ENCODE measurements around the gene EDEM1.
A peak's percentile ranks its signal among the peaks of the same experiment; 100 is the strongest.
"Not testable (repeated sequence)": the region's sequence is repeated elsewhere in the genome, so short reads cannot be mapped to it uniquely, and the experiment has no call there.

EDEM1 gene

GRCh38 chr3:5181469-5182141 lies 5.9 kb upstream of the EDEM1 start:
- Histone ChIP-seq H3K4me1 (ENCODE audit: insufficient read depth, low read length) (no peaks in the 10 kb centered on the region), H3K27me3 (ENCODE audit: control insufficient read depth in 1 of 2, insufficient read depth in 2 of 2, low read length in 2 of 2) (no peaks in the 10 kb centered on the region), H3K9me3 (ENCODE audit: low read length) (no peaks in the 10 kb centered on the region), H3K36me3 (ENCODE audit: insufficient read depth, low read length) (peaks cover 44% of the 10 kb centered on the region), H3K4me3 (ENCODE audit: low read depth in 1 of 2, low read length in 2 of 2) (no peak overlapping the region), H3K9ac (ENCODE audit: low read length) (no peak overlapping the region), H3K27ac (ENCODE audit: low read depth, low read length) (no peak overlapping the region)

- H3K36me3 ChIP-seq (ENCODE audit: insufficient read depth, low read length), result peaks cover 29% of the 10 kb centered on the region
- H3K27ac ChIP-seq (ENCODE audit: low read depth, low read length); H3K27me3 ChIP-seq (ENCODE audit: control insufficient read depth in 1 of 2, insufficient read depth in 2 of 2, low read length in 2 of 2); H3K9ac ChIP-seq (ENCODE audit: low read length); H3K4me3 ChIP-seq (ENCODE audit: low read depth in 1 of 2, low read length in 2 of 2); H3K4me1 ChIP-seq (ENCODE audit: insufficient read depth, low read length); H3K9me3 ChIP-seq (ENCODE audit: low read length): not testable (repeated sequence)
Observed at GRCh38 chr3:5183714-5184113, 3.8 kb upstream of the EDEM1 start.

GRCh38 chr3:5184499-5184898 lies 3.0 kb upstream of the EDEM1 start:
- Histone ChIP-seq H3K9ac (ENCODE audit: low read length) (no peak overlapping the region), H3K4me3 (ENCODE audit: low read depth in 1 of 2, low read length in 2 of 2) (no peak overlapping the region), H3K27me3 (ENCODE audit: control insufficient read depth in 1 of 2, insufficient read depth in 2 of 2, low read length in 2 of 2) (no peaks in the 10 kb centered on the region), H3K36me3 (ENCODE audit: insufficient read depth, low read length) (peaks cover 22% of the 10 kb centered on the region), H3K4me1 (ENCODE audit: insufficient read depth, low read length) (peaks cover 7% of the 10 kb centered on the region), H3K27ac (ENCODE audit: low read depth, low read length) (no peak overlapping the region), H3K9me3 (ENCODE audit: low read length) (no peaks in the 10 kb centered on the region)

GRCh38 chr3:5185093-5185673 lies 2.3 kb upstream of the EDEM1 start:
- Histone ChIP-seq H3K27me3 (ENCODE audit: control insufficient read depth in 1 of 2, insufficient read depth in 2 of 2, low read length in 2 of 2) (no peaks in the 10 kb centered on the region), H3K4me3 (ENCODE audit: low read depth in 1 of 2, low read length in 2 of 2) (no peak overlapping the region), H3K9ac (ENCODE audit: low read length) (no peak overlapping the region), H3K27ac (ENCODE audit: low read depth, low read length) (no peak overlapping the region), H3K4me1 (ENCODE audit: insufficient read depth, low read length) (peaks cover 10% of the 10 kb centered on the region), H3K9me3 (ENCODE audit: low read length) (no peaks in the 10 kb centered on the region), H3K36me3 (ENCODE audit: insufficient read depth, low read length) (peaks cover 17% of the 10 kb centered on the region)

GRCh38 chr3:5186089-5186857 lies 1.2 kb upstream of the EDEM1 start:
- H3K27ac ChIP-seq (ENCODE audit: low read depth, low read length), result no peak overlapping the region
- H3K27me3 ChIP-seq (ENCODE audit: control insufficient read depth in 1 of 2, insufficient read depth in 2 of 2, low read length in 2 of 2), result no peaks in the 10 kb centered on the region
- peaks cover 14% of the 10 kb centered on the region for H3K4me1 ChIP-seq (ENCODE audit: insufficient read depth, low read length)
- H3K9ac ChIP-seq (ENCODE audit: low read length), result no peak overlapping the region
- H3K4me3 ChIP-seq (ENCODE audit: low read depth in 1 of 2, low read length in 2 of 2), result peak overlapping the region in 1 of 2 donors; percentile 78
- H3K36me3 ChIP-seq (ENCODE audit: insufficient read depth, low read length), result peaks cover 9% of the 10 kb centered on the region
- no peaks in the 10 kb centered on the region for H3K9me3 ChIP-seq (ENCODE audit: low read length)

GRCh38 chr3:5186858-5187155 lies 700 bp upstream of the EDEM1 start:
- Histone ChIP-seq H3K4me1 (ENCODE audit: insufficient read depth, low read length) (peaks cover 14% of the 10 kb centered on the region), H3K27me3 (ENCODE audit: control insufficient read depth in 1 of 2, insufficient read depth in 2 of 2, low read length in 2 of 2) (no peaks in the 10 kb centered on the region), H3K27ac (ENCODE audit: low read depth, low read length) (peak overlapping the region; percentile 60), H3K9ac (ENCODE audit: low read length) (peak overlapping the region; percentile 50), H3K4me3 (ENCODE audit: low read depth in 1 of 2, low read length in 2 of 2) (peak overlapping the region; percentile 59 to 78), H3K36me3 (ENCODE audit: insufficient read depth, low read length) (peaks cover 4% of the 10 kb centered on the region), H3K9me3 (ENCODE audit: low read length) (no peaks in the 10 kb centered on the region)

GRCh38 chr3:5187920-5188418 lies 462 bp downstream of the EDEM1 start:
- H3K27me3 ChIP-seq (ENCODE audit: control insufficient read depth in 1 of 2, insufficient read depth in 2 of 2, low read length in 2 of 2), result no peaks in the 10 kb centered on the region
- H3K27ac ChIP-seq (ENCODE audit: low read depth, low read length), result peak overlapping the region; percentile 98
- H3K4me3 ChIP-seq (ENCODE audit: low read depth in 1 of 2, low read length in 2 of 2), result peak overlapping the region; percentile 88 to 96
- H3K9ac ChIP-seq (ENCODE audit: low read length), result peak overlapping the region; percentile 49
- no peaks in the 10 kb centered on the region for H3K36me3 ChIP-seq (ENCODE audit: insufficient read depth, low read length)
- H3K4me1 ChIP-seq (ENCODE audit: insufficient read depth, low read length), result peaks cover 22% of the 10 kb centered on the region
- no peaks in the 10 kb centered on the region for H3K9me3 ChIP-seq (ENCODE audit: low read length)

GRCh38 chr3:5188419-5189221 lies 1.1 kb downstream of the EDEM1 start:
- peak overlapping the region; percentile 49 for H3K9ac ChIP-seq (ENCODE audit: low read length)
- peak overlapping the region; percentile 98 for H3K27ac ChIP-seq (ENCODE audit: low read depth, low read length)
- H3K4me3 ChIP-seq (ENCODE audit: low read depth in 1 of 2, low read length in 2 of 2), result peak overlapping the region; percentile 88 to 96
- H3K36me3 ChIP-seq (ENCODE audit: insufficient read depth, low read length), result no peaks in the 10 kb centered on the region
- peaks cover 22% of the 10 kb centered on the region for H3K4me1 ChIP-seq (ENCODE audit: insufficient read depth, low read length)
- H3K27me3 ChIP-seq (ENCODE audit: control insufficient read depth in 1 of 2, insufficient read depth in 2 of 2, low read length in 2 of 2), result no peaks in the 10 kb centered on the region
- H3K9me3 ChIP-seq (ENCODE audit: low read length), result no peaks in the 10 kb centered on the region

- no peaks in the 10 kb centered on the region for H3K36me3 ChIP-seq (ENCODE audit: insufficient read depth, low read length)
- no peaks in the 10 kb centered on the region for H3K9me3 ChIP-seq (ENCODE audit: low read length)
- H3K4me1 ChIP-seq (ENCODE audit: insufficient read depth, low read length), result peaks cover 27% of the 10 kb centered on the region
- H3K4me3 ChIP-seq (ENCODE audit: low read depth in 1 of 2, low read length in 2 of 2), result no peak overlapping the region
- H3K27me3 ChIP-seq (ENCODE audit: control insufficient read depth in 1 of 2, insufficient read depth in 2 of 2, low read length in 2 of 2), result no peaks in the 10 kb centered on the region
- H3K27ac ChIP-seq (ENCODE audit: low read depth, low read length), result no peak overlapping the region
- H3K9ac ChIP-seq (ENCODE audit: low read length), result no peak overlapping the region
Observed at GRCh38 chr3:5190147-5190791, 2.8 kb downstream of the EDEM1 start.

- Histone ChIP-seq H3K27ac (ENCODE audit: low read depth, low read length) (no peak overlapping the region), H3K4me1 (ENCODE audit: insufficient read depth, low read length) (peaks cover 27% of the 10 kb centered on the region)
Observed at GRCh38 chr3:5191555-5192304, 4.2 kb downstream of the EDEM1 start.

More at GRCh38 chr3:5191555-5192304, 4.2 kb downstream of the EDEM1 start:
- Histone ChIP-seq H3K27me3 (ENCODE audit: control insufficient read depth in 1 of 2, insufficient read depth in 2 of 2, low read length in 2 of 2) (no peaks in the 10 kb centered on the region), H3K36me3 (ENCODE audit: insufficient read depth, low read length) (no peaks in the 10 kb centered on the region), H3K9me3 (ENCODE audit: low read length) (no peaks in the 10 kb centered on the region), H3K4me3 (ENCODE audit: low read depth in 1 of 2, low read length in 2 of 2) (no peak overlapping the region), H3K9ac (ENCODE audit: low read length) (no peak overlapping the region)

All from muscle layer of colon (tissue), 2 donors.